Fibroblast of the aortic adventitia (primary cell): ENCODE measurements around the gene CLMP. TPM values are rescaled to one million over a fixed set of nuclear protein-coding genes. Genes with fewer than 3 reads are reported as not detected.

ENCODE experiments used
- DNase-seq: peaks from one replicate; pipeline ENCODE4 v3.0.0-alpha.2; 2010; ENCODE audit warnings: low read depth
- H3K4me3 ChIP-seq: 2 replicates; pipeline ENCODE4 v1.5.1; 2011; ENCODE audit warnings: low read depth, mild to moderate bottlenecking, control low read depth, low read length, moderate library complexity
- CTCF ChIP-seq: IDR thresholded peaks from 2 replicates; pipeline ENCODE4 v1.5.1; 2011; ENCODE audit warnings: mild to moderate bottlenecking, low read length, control low read depth, inconsistent platforms; ENCODE audit not compliant: insufficient read depth
- total RNA-seq: library from RNA; depleted of rRNA; stranded (reverse); fragments of >200 nt; gene quantifications from 2 replicates; pipeline ENCODE4 v1.2.3, GENCODE V29; 2012; ENCODE audit warnings: low replicate concordance

The CLMP gene
- total RNA-seq, 1 donor = 235 TPM

DNA sequence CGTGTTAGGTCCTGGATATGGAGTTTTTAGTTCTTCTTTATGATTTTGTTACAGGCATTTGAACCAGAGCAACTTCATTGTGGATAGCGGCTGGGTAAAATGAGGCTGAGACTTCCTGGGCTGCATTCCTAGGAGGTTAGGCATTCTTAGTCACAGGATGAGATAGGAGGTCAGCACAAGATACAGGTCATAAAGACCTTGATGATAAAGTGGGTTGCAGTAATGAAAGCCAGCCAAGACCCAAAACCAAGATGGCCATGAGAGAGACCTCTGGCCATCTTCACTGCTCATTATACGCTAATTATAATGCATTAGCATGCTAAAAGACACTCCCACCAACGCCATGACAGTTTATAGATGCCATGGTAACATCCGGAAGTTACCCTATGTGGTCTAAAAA lies 23.4 kb upstream of the CLMP start:
- no peak for TF ChIP-seq CTCF
- no peak for DNase-seq
- no peak overlapping the region for H3K4me3 ChIP-seq

GRCh38 chr11:123217897-123218296 lies 22.8 kb upstream of the CLMP start:
- no peak for DNase-seq

DNA sequence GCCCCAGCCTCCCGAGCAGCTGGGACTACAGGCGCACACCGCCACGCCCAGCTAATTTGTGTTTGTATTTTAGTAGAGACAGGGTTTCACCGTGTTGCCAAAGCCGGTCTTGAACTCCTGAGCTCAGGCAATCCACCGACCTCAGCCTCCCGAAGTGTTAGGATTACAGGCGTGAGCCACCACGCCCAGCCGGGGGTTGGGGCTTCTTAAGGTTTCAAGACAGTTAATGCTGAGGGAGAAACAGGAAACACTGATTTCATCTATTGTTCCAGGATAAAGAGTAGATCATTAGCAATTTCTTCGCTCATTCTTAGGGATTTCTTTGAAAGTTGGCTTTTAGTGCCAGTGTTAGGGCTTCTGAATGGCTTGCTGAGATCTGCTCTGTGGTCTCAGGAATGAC lies 21.2 kb upstream of the CLMP start:
- H3K4me3 ChIP-seq = no peak overlapping the region
- TF ChIP-seq CTCF = no peak
- no peak for DNase-seq

More at GRCh38 chr11:123217897-123218296, 22.8 kb upstream of the CLMP start:
- no peak overlapping the region for H3K4me3 ChIP-seq
- TF ChIP-seq CTCF = no peak

GRCh38 chr11:123214940-123215339 lies 19.9 kb upstream of the CLMP start:
- no peak overlapping the region for H3K4me3 ChIP-seq
- TF ChIP-seq CTCF = no peak
- DNase-seq = no peak

GRCh38 chr11:123214396-123214795 lies 19.3 kb upstream of the CLMP start:
- H3K4me3 ChIP-seq = no peak overlapping the region
- DNase-seq = no peak
- TF ChIP-seq CTCF = no peak

GRCh38 chr11:123213307-123213771 lies 18.3 kb upstream of the CLMP start:
- DNase-seq = no peak
- TF ChIP-seq CTCF = no peak
- H3K4me3 ChIP-seq = no peak overlapping the region

GRCh38 chr11:123212406-123212805 lies 17.4 kb upstream of the CLMP start:
- peak; percentile 12 for DNase-seq
- H3K4me3 ChIP-seq = no peak overlapping the region
- TF ChIP-seq CTCF = no peak
